ENCODE data around the gene OTOS. TPM values are rescaled to one million over a fixed set of nuclear protein-coding genes. Genes with fewer than 3 reads are reported as not detected.

The OTOS gene
- total and polyA plus RNA-seq, 2 of the 13 experiments (the other 11 are each of a cell fraction or from before 2014, with no cell fraction given) = not detected

DNA sequence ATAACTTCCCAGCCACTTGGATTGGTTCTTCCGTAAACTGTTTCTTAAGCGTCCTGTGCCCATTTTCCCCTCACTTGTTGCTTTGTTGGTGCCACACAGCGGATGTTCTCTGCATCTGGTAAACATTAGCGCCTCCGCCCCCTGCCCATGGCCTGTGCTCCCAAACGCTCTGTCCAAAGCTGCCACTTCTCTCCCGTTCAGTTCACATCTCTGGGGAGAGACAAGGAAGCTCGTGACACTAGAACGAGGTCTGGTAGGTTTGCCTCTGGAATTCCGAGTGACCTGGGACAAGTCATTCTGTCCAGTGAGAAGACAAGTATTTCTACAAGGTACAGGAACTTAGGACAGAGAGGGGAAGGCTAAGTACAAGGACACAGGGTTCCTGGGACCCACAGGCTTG is 13.7 kb downstream of the OTOS start:
- TF ChIP-seq ZNF577 (CRISPR knock-in tag; IDR thresholded peaks at IDR 0.05; ENCODE audit: borderline replicate concordance, low read depth) (no peak), ARID2 (CRISPR knock-in tag; IDR thresholded peaks at IDR 0.05; ENCODE audit: borderline replicate concordance) (no peak), ARNT2 (CRISPR knock-in tag; IDR thresholded peaks at IDR 0.05; ENCODE audit: low read depth) (no peak), GATAD2A (CRISPR knock-in tag; IDR thresholded peaks at IDR 0.05) (no peak), ZNF713 (CRISPR knock-in tag; IDR thresholded peaks at IDR 0.05) (no peak), SP4 (CRISPR knock-in tag; IDR thresholded peaks at IDR 0.05) (no peak), ZFP41 (CRISPR knock-in tag; IDR thresholded peaks at IDR 0.05; ENCODE audit: borderline replicate concordance) (no peak), ZBTB38 (CRISPR knock-in tag; IDR thresholded peaks at IDR 0.05) (no peak), EP300 (IDR thresholded peaks at IDR 0.05; ENCODE audit: low read depth in 2 of 2, low read length in 2 of 2) (no peak), EP300 (CRISPR knock-in tag; IDR thresholded peaks at IDR 0.05; ENCODE audit: borderline replicate concordance) (no peak), JUND (CRISPR knock-in tag; IDR thresholded peaks at IDR 0.05) (no peak), ZNF747 (CRISPR knock-in tag; IDR thresholded peaks at IDR 0.05; ENCODE audit: borderline replicate concordance) (no peak), NR1H2 (CRISPR knock-in tag; IDR thresholded peaks at IDR 0.05; ENCODE audit: borderline replicate concordance, low read depth) (no peak)
- no TSS peak for BruUV-seq (replicated peaks)
- Histone ChIP-seq H3K9me3 (ENCODE audit: low read length) (no peaks in the 10 kb centered on the region), H3K9ac (ENCODE audit: insufficient read depth, low read depth, low read length) (no peak overlapping the region), H3K36me3 (replicated peaks in 1 of 2; ENCODE audit: control insufficient read depth in 1 of 2, insufficient read depth in 2 of 2, low read length in 2 of 2) (peaks cover 19 to 43% of the 10 kb centered on the region in 2 experiments), H3K4me3 (replicated peaks in 1 of 3; ENCODE audit: insufficient read depth in 1 of 3, low read depth in 2 of 3, low read length in 3 of 3) (no peak overlapping the region), H3K27ac (ENCODE audit: extremely low read length, insufficient read depth, low read length) (no peak overlapping the region), H3K27me3 (ENCODE audit: control insufficient read depth in 1 of 2, insufficient read depth in 2 of 2, low read length in 2 of 2) (0 out of 5 replicates have a peak, but pooled peaks cover 0 to 1% of the 10 kb centered on the region in 2 experiments), H4K20me1 (ENCODE audit: insufficient read depth, low read length) (no peaks in the 10 kb centered on the region), H3K4me1 (ENCODE audit: insufficient read depth, low read length) (no peaks in the 10 kb centered on the region), H3K79me2 (ENCODE audit: insufficient read depth, low read length) (no peaks in the 10 kb centered on the region), H2AFZ (ENCODE audit: low read length) (no peak overlapping the region), H3K4me2 (ENCODE audit: low read depth, low read length) (no peak overlapping the region)
- ChIA-PET CTCF (ENCODE audit: low intra/inter-chr PET ratio, low total read pairs) (no interaction called here), POLR2A (no interaction called here)
- FAIRE-seq (no peak), DNase-seq (ENCODE audit: low spot score) (no peak), ATAC-seq (no peak)
- intact Hi-C loops (cut with micrococcal nuclease; ENCODE audit: unreplicated experiment) (no loop called here), in situ Hi-C loops (cut with HindIII; ENCODE audit: extremely low pct_ligation_motif_present, low pct_unique_long_range_greater_than_20kb) (no loop called here)
- 95% methylated on average over 10 of the region's 10 CpGs for WGBS (ENCODE audit: low lambda C conversion rate)
